ENCODE measurements around the gene HOXD8.
A peak's percentile ranks its signal among the peaks of the same experiment; 100 is the strongest.

Gene HOXD8

DNA sequence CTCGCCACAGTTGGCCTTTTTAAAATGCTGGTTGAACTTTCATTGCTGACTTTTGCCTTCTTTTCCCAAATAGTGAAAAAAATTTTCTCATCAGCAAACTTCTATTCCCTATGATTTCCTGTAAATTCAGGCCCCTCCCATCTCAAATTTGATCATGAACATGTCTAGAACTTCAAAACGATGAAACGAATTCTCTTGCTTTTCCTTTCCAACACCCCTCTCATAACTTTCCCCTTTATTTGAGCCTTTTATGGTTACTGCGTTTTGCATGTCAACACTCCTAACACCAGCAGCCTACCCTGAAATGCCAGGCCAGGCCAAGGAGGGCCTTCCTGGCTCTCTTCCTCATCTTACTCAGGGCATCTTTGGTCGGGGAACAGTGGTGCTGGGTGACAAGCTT, 38.6 kb upstream of the HOXD8 start:
- no peak for DNase-seq (ENCODE audit: low read depth in 2 of 2)

DNA sequence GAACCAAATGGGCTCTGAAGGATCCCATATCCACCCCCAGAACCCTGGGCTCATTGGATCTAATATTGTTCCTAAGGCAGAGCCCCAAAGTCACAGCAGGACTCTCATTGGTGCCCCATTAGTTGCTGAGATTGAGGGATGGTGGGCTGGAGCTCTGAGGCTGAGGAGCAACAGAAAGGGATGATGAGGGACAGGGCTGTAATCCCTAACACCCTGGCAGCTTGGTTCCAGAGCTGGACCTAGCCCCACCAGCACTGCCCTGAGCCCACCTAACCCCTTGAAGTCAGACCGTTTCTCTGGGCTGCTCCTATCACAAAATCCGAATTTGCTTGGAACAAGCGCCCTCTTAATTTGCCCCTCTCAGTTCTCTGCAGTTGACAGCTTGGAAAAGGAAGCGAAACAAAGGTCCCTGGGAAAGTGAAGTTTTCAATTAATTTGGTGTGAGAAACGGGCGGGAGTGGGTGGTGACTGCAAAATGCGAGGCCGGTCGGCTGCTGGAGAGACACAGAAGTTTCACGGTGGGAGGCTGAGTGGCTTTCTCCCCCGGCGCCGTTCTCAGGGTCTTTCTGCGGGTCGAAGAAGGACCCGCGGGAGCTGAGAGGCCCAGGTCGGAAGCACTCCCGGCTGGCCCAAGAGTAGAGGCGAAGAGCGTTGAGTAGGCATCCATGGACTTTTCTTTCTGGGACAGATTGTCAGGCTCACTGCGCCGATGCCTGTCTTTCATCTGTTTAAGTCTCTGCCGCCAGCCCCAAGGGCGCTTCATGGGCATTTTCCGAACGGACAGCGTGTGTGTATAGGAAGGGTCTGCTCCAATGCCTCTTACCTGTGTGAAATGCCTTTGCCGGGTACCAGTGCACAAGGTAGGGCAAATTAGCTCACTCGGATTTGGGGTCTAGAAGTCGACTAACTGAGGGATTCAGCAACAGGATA, 37.9 kb upstream of the HOXD8 start:
- DNase-seq (ENCODE audit: low read depth in 2 of 2) = no peak

DNA sequence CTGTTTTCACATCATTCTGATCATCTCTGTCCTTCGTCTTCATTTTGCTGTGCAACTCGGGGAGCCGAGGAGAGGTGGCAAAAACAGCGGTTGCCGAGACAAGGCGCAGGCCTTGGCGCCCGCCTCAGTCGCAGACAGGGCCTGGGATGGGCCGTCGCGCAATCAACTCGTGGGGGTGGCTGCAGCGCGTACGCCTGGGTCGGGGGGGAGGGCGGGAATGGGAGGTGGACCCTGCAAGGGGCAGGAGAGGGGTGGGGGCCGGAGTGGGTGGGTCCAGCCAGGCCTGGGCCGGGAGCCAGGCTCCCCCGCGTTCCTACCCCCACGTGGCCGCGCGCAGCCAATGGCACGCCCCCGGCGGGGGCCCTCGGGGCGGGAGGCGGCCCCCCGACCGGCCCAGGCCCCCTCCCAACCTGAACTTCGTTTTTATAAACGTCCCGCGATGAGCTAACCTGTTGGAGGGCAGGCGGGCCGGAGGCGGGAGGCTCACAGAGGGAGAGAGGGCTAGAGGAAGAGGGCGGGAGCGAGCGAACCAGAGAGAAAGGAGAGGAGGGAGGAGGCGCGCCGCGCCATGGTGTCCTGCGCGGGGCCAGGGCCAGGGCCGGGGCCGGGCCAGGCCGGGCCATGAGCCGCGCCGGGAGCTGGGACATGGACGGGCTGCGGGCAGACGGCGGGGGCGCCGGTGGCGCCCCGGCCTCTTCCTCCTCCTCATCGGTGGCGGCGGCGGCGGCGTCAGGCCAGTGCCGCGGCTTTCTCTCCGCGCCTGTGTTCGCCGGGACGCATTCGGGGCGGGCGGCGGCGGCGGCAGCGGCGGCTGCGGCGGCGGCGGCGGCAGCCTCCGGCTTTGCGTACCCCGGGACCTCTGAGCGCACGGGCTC, 37.0 kb upstream of the HOXD8 start, which contains the start of gene HOXD13:
TSS of gene HOXD13 (plus strand) at position 452 of the 875 bp plus-strand sequence. CDS start at position 622, 170 bp downstream.
- DNase-seq (ENCODE audit: low read depth in 2 of 2) = no peak

DNA sequence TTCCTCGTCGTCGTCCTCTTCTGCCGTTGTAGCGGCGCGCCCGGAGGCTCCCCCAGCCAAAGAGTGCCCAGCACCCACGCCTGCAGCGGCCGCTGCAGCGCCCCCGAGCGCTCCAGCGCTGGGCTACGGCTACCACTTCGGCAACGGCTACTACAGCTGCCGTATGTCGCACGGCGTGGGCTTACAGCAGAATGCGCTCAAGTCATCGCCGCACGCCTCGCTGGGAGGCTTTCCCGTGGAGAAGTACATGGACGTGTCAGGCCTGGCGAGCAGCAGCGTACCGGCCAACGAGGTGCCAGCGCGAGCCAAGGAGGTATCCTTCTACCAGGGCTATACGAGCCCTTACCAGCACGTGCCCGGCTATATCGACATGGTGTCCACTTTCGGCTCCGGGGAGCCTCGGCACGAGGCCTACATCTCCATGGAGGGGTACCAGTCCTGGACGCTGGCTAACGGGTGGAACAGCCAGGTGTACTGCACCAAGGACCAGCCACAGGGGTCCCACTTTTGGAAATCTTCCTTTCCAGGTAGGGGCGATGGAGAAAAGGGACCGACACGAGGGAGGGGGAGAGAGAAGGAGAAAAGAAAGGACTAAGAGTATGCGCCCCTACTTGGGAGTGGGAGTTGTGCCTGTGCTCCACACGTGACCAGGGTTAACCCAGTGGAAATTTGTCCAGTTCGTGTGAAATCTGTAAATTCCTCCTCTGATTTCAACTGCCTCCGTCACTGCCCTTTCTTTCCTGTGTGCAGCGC, 36.2 kb upstream of the HOXD8 start:
- no peak for DNase-seq (ENCODE audit: low read depth in 2 of 2)

GRCh38 chr2:176093898-176094249, 35.6 kb upstream of the HOXD8 start:
- no peak for DNase-seq (ENCODE audit: low read depth in 2 of 2)

DNA sequence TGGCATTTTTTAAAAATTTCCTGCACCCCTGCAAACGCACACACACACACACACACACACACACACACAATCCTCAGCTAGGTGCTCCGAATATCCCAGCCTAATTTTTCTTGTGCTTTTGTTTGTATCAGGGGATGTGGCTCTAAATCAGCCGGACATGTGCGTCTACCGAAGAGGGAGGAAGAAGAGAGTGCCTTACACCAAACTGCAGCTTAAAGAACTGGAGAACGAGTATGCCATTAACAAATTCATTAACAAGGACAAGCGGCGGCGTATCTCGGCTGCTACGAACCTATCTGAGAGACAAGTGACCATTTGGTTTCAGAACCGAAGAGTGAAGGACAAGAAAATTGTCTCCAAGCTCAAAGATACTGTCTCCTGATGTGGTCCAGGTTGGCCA, 35.2 kb upstream of the HOXD8 start:
- DNase-seq (ENCODE audit: low read depth in 2 of 2) = no peak

- DNase-seq (ENCODE audit: low read depth in 2 of 2) = no peak
Measured at GRCh38 chr2:176095421-176095820, 34.1 kb upstream of the HOXD8 start.

DNA sequence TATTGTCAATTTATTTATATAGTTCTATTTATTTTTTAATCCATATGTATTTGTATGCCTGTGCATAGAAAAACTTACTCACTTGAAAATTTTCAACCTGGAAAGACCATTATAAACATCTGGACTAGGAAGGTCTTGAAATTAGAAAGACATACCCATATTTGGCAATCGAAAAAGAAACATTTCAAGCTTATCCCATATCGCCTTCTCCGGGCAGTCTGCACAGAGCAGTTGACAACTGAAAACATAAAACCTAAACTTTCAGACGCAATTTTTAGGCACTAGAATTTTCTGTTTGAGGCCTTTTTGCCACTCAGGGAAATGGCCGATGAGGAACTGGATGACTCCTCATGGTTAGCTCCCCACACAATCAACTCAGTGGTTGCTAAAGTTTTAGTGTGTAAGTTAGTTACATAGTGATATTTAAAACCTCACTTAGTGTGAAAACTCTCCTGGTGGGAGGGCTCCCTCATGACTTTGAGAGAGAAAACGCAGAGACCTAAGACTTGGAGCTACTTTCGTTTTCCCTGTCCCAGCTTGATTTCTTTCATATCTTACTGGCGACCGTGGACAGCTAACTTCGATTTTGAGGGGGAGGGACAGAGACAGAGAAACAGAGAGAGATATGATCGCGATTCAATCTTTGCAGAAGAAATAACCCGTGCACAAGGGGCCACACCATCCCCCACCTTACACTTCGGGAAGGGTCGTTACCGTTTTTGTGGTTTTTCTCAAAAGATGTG, 33.1 kb upstream of the HOXD8 start:
- DNase-seq (ENCODE audit: low read depth in 2 of 2) = no peak

DNA sequence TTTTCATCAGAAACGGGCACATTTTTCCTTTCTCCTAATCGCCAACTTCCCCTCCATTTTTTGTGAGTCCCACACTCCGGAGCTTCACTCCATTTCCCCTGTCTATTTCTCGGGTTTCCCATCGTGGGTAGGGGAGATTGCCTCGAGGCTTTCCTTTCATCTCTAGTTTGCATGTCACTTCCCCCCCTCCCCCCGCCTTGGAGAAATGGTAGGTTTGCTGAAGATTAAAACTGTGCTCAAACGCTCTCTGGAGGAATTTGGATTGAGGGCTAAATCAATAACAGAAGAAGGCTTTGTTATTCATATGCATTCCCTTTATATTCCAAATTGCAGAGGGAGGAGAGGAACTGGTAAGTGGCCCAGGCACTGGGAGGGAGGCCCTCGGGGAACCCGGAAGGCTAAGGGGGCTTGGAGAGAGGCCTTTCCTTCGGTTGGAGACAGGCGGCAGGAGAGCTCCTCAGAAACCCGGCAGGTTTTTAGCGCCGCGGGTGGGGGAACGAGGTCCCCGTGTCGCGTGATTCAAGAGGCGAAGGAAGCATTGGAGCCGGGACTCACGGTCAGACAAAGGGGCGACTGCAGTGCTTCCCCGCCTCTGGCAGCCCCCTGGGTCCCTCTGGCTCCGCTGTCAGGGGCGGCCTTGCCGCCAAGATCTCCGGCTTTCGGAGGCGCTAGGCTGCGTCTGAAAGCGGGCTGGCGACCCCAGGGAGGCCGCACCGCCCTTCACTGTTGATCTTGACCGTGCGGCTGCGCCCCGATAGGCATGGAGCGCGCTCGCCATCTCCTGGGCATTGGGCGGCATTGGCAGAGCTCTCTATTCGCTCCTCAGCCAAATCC, 32.3 kb upstream of the HOXD8 start:
- peak in 1 of 2 donors; percentile 32 for DNase-seq (ENCODE audit: low read depth in 2 of 2)

DNA sequence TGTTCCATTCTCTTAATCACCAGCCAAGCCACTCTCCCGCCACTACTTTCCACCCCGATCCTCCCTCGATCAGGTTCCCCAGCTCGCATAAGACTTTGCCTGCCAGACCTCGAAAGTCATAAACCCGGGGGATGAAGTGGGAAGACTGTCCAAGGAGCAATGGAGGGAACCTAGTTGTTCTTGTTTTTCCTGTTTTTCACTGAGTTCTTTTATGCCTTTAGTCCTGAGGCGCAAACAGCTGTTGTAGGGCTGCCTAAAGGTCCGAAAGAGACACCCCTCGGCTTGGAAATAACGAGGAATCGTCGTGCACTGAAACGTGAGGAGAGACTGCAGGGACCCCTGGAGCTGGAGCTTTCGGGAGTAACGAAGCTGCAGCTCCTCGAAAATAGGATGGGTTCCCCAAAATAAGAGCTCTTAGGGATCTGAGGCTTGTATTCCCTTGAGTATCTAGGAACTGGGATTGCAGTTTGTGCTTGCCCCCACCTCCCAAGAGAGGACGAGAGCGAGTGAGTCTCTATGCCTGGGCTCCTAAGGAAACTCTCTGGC, 31.6 kb upstream of the HOXD8 start:
- no peak for DNase-seq (ENCODE audit: low read depth in 2 of 2)

DNA sequence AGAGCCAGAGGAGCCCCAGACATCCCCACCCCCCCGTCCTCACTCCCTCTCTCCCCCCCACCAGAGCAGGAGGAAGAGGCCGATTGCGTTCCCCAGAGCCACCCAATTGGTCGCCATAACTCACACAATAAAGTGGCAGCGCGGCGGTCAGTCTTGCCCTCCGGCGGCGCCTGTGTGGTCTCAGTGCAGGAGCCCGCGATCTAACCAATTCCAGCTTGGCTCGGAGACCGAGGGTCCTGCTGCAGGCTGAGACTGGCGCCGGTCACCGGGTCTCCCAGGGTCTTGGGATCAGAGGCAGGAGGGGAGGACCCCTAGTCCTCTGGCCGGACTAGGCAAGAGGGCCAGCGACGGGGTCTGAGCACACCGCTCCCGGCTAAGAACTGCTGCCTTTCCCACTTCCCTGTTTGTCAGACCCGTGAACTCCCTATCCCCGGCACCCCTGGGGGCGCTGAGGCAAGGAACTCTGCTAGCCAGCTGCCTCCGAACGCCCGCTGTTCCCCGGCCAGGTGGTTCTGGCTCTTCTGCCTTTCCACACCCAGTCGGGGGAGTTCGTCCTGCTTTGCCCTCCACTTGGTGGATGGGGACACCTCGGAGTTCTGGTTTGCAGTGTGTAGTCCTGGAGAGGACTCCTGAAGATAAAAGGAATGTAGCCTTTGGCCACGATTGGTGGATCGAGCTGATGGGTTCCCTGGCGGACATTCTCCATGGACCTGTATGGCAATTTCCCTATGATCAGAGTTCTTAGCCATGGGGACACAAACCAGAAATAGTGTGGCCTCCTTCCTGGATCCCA, 30.9 kb upstream of the HOXD8 start:
- no peak for DNase-seq (ENCODE audit: low read depth in 2 of 2)

GRCh38 chr2:176099159-176099727, 30.3 kb upstream of the HOXD8 start:
- DNase-seq (ENCODE audit: low read depth in 2 of 2) = no peak

- DNase-seq (ENCODE audit: low read depth in 2 of 2) = no peak
Measured at GRCh38 chr2:176099728-176100546, 29.6 kb upstream of the HOXD8 start, which contains the start of gene HOXD12. Gene HOXD12, plus strand, starts transcription at chr2:176099795. Its CDS starts 7 bp downstream, at chr2:176099802.

GRCh38 chr2:176100547-176101140, 28.9 kb upstream of the HOXD8 start:
- no peak for DNase-seq (ENCODE audit: low read depth in 2 of 2)

- no peak for DNase-seq (ENCODE audit: low read depth in 2 of 2)
Measured at GRCh38 chr2:176101216-176101830, 28.2 kb upstream of the HOXD8 start.

DNA sequence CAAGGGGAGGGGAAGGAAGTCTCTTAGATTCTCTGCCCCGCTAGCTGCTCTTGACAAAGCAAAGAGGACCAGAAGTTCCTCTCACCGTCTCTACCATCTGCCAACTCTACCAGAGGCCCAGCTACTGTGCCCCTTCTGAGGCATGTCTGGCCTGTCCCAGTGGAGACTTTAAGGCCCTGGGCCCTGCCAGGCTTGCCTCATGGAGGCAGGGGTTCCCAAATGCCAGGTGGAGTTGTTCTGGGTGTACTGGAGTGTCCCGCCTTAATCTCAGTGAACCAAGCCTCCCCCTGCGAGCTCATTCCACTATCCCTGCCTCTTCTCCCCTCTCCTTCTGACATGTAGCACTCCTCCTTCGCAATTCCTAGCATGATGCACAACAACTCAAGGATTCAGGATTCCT, 27.7 kb upstream of the HOXD8 start:
- no peak for DNase-seq (ENCODE audit: low read depth in 2 of 2)

DNA sequence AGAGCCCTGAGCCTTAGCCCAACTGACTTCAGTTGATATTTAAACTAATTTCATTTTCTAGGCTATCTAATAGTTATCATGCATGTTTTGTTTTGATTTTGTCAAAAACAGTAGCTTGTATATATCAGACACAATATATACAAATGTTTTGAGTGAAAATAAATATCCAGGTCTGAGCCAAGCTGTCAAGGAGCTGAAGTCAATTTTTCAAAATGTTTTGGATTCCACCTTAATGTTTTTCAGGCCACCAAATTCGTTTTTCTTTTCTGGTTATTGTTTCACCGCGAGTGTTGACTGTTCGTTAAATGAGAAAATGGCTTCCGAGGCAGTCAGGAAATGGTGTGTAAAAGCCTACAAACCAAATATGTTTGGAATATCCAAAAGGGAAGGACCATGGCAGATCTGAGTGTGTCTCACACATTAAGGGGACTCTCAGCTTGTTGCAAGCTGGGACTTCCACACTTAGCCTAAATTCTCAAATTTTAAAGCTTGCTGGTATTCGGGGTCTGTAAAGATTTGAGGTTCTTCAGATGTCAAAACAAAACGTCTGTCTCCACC, 27.1 kb upstream of the HOXD8 start:
- DNase-seq (ENCODE audit: low read depth in 2 of 2) = no peak

All from stimulated activated CD4-positive, alpha-beta T cell treated with anti-CD3 and anti-CD28 coated beads, Interleukin-15, amount 100 ng/mL, for 48 hours (primary cell).